ENCODE results near the gene ADAMTS2.

ADAMTS2 gene

DNA sequence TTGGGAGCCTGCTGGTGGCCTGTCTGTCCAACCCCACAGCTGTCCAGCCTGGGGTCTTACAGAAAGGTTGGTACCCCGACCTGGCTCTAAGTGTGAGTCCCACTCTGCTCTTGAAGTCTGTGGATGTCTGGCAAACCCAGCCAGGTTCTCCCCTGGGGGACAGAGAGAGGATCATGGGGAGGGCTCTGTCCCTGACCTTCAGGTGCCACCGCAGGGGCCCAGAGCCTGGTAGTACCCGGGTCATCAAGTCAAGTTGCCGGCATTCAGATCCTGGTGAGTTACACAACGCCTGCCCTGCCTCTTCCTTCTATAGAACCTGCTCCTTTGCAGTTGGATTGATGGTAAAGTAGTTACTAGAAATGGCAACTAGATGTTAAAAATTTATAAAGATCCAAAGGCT, 66.7 kb downstream of the ADAMTS2 start:
- no peak overlapping the region for H3K4me3 ChIP-seq (ENCODE audit: low read depth, low read length)
- H3K9me3 ChIP-seq (ENCODE audit: control insufficient read depth, low read length) = no peaks in the 10 kb centered on the region
- no peak overlapping the region for H2AFZ ChIP-seq
- no peak overlapping the region for H3K27ac ChIP-seq
- H3K4me1 ChIP-seq = no peaks in the 10 kb centered on the region
- no peak overlapping the region for H3K4me2 ChIP-seq (ENCODE audit: low read length)
- no peaks in the 10 kb centered on the region for H3K36me3 ChIP-seq (ENCODE audit: control insufficient read depth, insufficient read depth, low read length)
- H3K27me3 ChIP-seq (ENCODE audit: control insufficient read depth, insufficient read depth, low read length) = no peaks in the 10 kb centered on the region
- TF ChIP-seq, protein P1, sequence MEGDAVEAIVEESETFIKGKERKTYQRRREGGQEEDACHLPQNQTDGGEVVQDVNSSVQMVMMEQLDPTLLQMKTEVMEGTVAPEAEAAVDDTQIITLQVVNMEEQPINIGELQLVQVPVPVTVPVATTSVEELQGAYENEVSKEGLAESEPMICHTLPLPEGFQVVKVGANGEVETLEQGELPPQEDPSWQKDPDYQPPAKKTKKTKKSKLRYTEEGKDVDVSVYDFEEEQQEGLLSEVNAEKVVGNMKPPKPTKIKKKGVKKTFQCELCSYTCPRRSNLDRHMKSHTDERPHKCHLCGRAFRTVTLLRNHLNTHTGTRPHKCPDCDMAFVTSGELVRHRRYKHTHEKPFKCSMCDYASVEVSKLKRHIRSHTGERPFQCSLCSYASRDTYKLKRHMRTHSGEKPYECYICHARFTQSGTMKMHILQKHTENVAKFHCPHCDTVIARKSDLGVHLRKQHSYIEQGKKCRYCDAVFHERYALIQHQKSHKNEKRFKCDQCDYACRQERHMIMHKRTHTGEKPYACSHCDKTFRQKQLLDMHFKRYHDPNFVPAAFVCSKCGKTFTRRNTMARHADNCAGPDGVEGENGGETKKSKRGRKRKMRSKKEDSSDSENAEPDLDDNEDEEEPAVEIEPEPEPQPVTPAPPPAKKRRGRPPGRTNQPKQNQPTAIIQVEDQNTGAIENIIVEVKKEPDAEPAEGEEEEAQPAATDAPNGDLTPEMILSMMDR (IDR thresholded peaks at IDR 0.05) = no peak
- H3K9ac ChIP-seq = no peak overlapping the region
- no peaks in the 10 kb centered on the region for H3K79me2 ChIP-seq

DNA sequence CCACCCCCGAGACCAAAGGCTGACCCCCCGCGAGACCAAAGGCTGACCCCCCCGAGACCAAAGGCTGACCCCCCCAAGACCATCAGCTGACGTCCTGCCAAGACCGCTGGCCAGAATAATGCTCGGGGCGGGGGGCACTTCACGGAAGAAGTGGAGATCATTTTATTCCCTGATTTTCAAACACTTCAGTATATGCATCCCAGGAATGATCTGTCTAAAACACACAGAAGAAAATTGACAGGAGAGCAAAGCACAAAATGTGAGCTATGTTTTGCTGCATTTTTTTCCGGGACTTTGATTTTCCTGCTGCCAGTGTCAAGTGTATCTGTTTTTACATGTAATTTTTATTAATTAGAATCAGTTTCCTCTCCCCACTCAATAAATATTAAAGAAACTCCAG, 67.1 kb downstream of the ADAMTS2 start:
- Histone ChIP-seq H3K4me3 (ENCODE audit: low read depth, low read length) (no peak overlapping the region), H3K27ac (no peak overlapping the region), H3K9ac (no peak overlapping the region), H3K4me2 (ENCODE audit: low read length) (no peak overlapping the region), H3K4me1 (no peaks in the 10 kb centered on the region), H3K9me3 (ENCODE audit: control insufficient read depth, low read length) (no peaks in the 10 kb centered on the region), H3K27me3 (ENCODE audit: control insufficient read depth, insufficient read depth, low read length) (no peaks in the 10 kb centered on the region), H3K36me3 (ENCODE audit: control insufficient read depth, insufficient read depth, low read length) (no peaks in the 10 kb centered on the region), H2AFZ (no peak overlapping the region), H3K79me2 (no peaks in the 10 kb centered on the region)
- TF ChIP-seq, protein P1 (IDR thresholded peaks at IDR 0.05) = no peak

DNA sequence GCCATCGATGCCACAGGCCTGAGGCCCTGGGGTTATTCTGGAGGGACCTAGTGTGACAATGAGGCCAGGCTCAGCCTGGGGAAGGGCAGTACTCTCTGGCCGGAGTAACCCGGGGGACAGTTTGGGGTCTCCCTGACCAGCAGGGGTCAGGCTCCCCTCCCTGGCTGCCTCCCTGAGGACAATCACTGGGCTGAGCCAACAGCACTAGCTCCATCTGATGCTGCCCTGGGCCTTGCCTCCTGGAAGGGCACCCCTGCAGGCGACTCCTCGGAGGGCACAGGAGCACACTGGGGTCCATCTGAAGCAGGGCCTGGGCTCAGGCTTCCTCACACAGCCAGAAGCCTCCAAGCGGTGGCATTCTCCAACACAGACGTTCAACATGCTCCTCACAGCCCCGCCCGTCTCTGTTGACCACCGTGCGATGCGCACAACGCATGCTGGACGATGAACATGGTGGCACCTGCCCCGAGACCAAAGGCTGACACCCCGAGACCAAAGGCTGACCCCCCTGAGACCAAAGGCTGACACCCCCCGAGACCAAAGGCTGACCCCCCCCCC, 68.3 kb downstream of the ADAMTS2 start:
- Histone ChIP-seq H3K27ac (no peak overlapping the region), H3K36me3 (ENCODE audit: control insufficient read depth, insufficient read depth, low read length) (no peaks in the 10 kb centered on the region), H3K27me3 (ENCODE audit: control insufficient read depth, insufficient read depth, low read length) (no peaks in the 10 kb centered on the region), H3K4me3 (ENCODE audit: low read depth, low read length) (no peak overlapping the region), H3K4me2 (ENCODE audit: low read length) (no peak overlapping the region), H3K79me2 (no peaks in the 10 kb centered on the region), H3K9me3 (ENCODE audit: control insufficient read depth, low read length) (no peaks in the 10 kb centered on the region), H2AFZ (no peak overlapping the region), H3K4me1 (no peaks in the 10 kb centered on the region), H3K9ac (no peak overlapping the region)
- TF ChIP-seq, protein P1 (IDR thresholded peaks at IDR 0.05) = no peak

DNA sequence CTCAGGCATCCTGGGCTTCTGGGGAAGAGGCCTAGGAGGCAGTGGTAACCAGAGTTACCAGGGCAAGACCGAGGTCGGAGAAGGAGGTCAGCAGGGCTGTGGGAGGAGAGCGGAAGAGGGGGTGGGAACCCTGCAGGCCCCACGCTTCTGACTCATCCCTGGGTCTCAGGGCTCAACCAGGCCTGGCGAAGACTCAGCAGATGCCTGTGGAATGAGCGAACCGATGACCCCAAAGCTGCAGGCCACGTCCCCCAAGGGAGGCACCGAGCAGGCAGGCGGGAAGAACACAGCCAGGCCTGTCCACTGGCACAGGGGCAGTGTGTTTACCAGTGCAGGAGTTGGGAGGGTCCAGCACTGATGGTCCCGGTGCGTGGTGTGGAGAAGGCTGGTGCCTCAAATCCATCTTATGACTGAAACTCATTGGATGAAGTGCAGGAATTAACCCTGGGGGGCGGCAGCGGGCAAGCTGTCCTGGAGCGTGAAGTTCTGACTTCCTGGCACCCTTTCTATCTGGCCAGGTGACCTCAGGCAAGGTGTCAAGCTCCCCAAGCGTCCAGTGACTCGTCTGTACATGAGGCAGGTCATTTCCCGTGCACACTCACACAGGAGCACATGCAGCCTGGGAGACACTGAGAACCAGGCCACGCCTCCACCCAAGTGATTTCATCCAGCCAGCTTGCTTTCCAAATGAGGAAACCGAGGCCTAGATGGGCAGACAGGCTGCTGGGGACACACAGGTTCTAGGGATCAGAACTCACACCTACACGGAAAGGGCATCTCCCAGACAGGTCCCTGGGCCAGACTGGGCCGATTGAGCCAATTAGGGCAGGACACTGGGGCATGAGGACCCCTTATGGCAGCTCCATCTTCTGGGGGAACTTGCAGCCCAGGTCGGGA, 69.1 kb downstream of the ADAMTS2 start:
- H3K4me2 ChIP-seq (ENCODE audit: low read length) = no peak overlapping the region
- H3K27me3 ChIP-seq (ENCODE audit: control insufficient read depth, insufficient read depth, low read length) = no peaks in the 10 kb centered on the region
- no peak overlapping the region for H3K9ac ChIP-seq
- no peaks in the 10 kb centered on the region for H3K36me3 ChIP-seq (ENCODE audit: control insufficient read depth, insufficient read depth, low read length)
- TF ChIP-seq, protein P1 (IDR thresholded peaks at IDR 0.05) = no peak
- H3K9me3 ChIP-seq (ENCODE audit: control insufficient read depth, low read length) = no peaks in the 10 kb centered on the region
- no peak overlapping the region for H3K27ac ChIP-seq
- no peak overlapping the region for H3K4me3 ChIP-seq (ENCODE audit: low read depth, low read length)
- H3K4me1 ChIP-seq = no peaks in the 10 kb centered on the region
- no peak overlapping the region for H2AFZ ChIP-seq
- no peaks in the 10 kb centered on the region for H3K79me2 ChIP-seq
